COLO668 (cell line): ENCODE results near the gene VPS13D.
A peak's percentile ranks its signal among the peaks of the same experiment; 100 is the strongest.

Experiments
- DNase-seq: peaks from one replicate; lab custom pipeline; 2025; ENCODE audit not compliant: unreplicated experiment; lab: John Stamatoyannopoulos, UW

Gene VPS13D

GRCh38 chr1:12228979-12229378 lies 851 bp upstream of the VPS13D start:
- no peak for DNase-seq

- no peak for DNase-seq
Measured at GRCh38 chr1:12229386-12229834, 420 bp upstream of the VPS13D start.

- DNase-seq = peak; percentile 53
Measured at GRCh38 chr1:12230549-12231275, 882 bp downstream of the VPS13D start.

GRCh38 chr1:12231276-12231595 lies 1.4 kb downstream of the VPS13D start:
- DNase-seq = no peak

GRCh38 chr1:12232221-12232620 lies 2.4 kb downstream of the VPS13D start:
- DNase-seq = no peak

GRCh38 chr1:12244078-12244477 lies 14.2 kb downstream of the VPS13D start:
- DNase-seq = no peak

GRCh38 chr1:12244585-12244984 lies 14.8 kb downstream of the VPS13D start:
- DNase-seq = no peak

- no peak for DNase-seq
Measured at GRCh38 chr1:12245116-12245515, 15.3 kb downstream of the VPS13D start.

- DNase-seq = no peak
Measured at GRCh38 chr1:12245733-12246132, 15.9 kb downstream of the VPS13D start.

GRCh38 chr1:12246584-12246983 lies 16.8 kb downstream of the VPS13D start:
- DNase-seq = no peak

GRCh38 chr1:12249181-12249580 lies 19.4 kb downstream of the VPS13D start:
- no peak for DNase-seq

- no peak for DNase-seq
Measured at GRCh38 chr1:12249748-12250147, 19.9 kb downstream of the VPS13D start.

GRCh38 chr1:12251442-12251841 lies 21.6 kb downstream of the VPS13D start:
- DNase-seq = no peak

GRCh38 chr1:12255913-12256312 lies 26.1 kb downstream of the VPS13D start:
- no peak for DNase-seq

- DNase-seq = no peak
Measured at GRCh38 chr1:12258272-12258671, 28.4 kb downstream of the VPS13D start.

- DNase-seq = no peak
Measured at GRCh38 chr1:12269351-12269750, 39.5 kb downstream of the VPS13D start.

GRCh38 chr1:12271033-12271432 lies 41.2 kb downstream of the VPS13D start:
- no peak for DNase-seq

GRCh38 chr1:12272770-12273169 lies 42.9 kb downstream of the VPS13D start:
- DNase-seq = no peak

- peak; percentile 39 for DNase-seq
Measured at GRCh38 chr1:12275370-12275769, 45.5 kb downstream of the VPS13D start.

GRCh38 chr1:12276225-12276624 lies 46.4 kb downstream of the VPS13D start:
- no peak for DNase-seq

- DNase-seq = no peak
Measured at GRCh38 chr1:12279003-12279402, 49.2 kb downstream of the VPS13D start.

GRCh38 chr1:12279728-12280464 lies 50.1 kb downstream of the VPS13D start:
- no peak for DNase-seq

- DNase-seq = no peak
Measured at GRCh38 chr1:12282142-12282541, 52.3 kb downstream of the VPS13D start.
